ENCODE results near the gene CAVIN2. TPM values are rescaled to one million over a fixed set of nuclear protein-coding genes. Genes with fewer than 3 reads are reported as not detected.

CAVIN2 gene
- total RNA-seq, 1 donor from 2014 or later: 145 TPM

GRCh38 chr2:191845876-191846514, 893 bp downstream of the CAVIN2 start:
- DNase-seq (ENCODE audit: low spot score): no peak

GRCh38 chr2:191845248-191845715, 1.6 kb downstream of the CAVIN2 start:
- DNase-seq (ENCODE audit: low spot score): no peak
- intact Hi-C loops (cut with DNase I): no loop called here

More at GRCh38 chr2:191845876-191846514, 893 bp downstream of the CAVIN2 start:
- intact Hi-C loops (cut with DNase I): loop anchor here (2.0 kb wide), 1 partner anchor 21 kb away; no protein-coding TSS in a partner anchor

- intact Hi-C loops (cut with DNase I): no loop called here
- DNase-seq (ENCODE audit: low spot score): no peak
Measured at GRCh38 chr2:191844706-191845105, 2.2 kb downstream of the CAVIN2 start.

- no peak for DNase-seq (ENCODE audit: low spot score)
- intact Hi-C loops (cut with DNase I): no loop called here
Measured at GRCh38 chr2:191840921-191841320, 6.0 kb downstream of the CAVIN2 start.

- intact Hi-C loops (cut with DNase I): no loop called here
- no peak for DNase-seq (ENCODE audit: low spot score)
Measured at GRCh38 chr2:191839918-191840804, 6.7 kb downstream of the CAVIN2 start.

- intact Hi-C loops (cut with DNase I): no loop called here
Measured at GRCh38 chr2:191838526-191838925, 8.4 kb downstream of the CAVIN2 start.

GRCh38 chr2:191836853-191837769, 9.8 kb downstream of the CAVIN2 start:
- no peak for DNase-seq (ENCODE audit: low spot score)
- intact Hi-C loops (cut with DNase I): no loop called here

More at GRCh38 chr2:191838526-191838925, 8.4 kb downstream of the CAVIN2 start:
- DNase-seq (ENCODE audit: low spot score): no peak

GRCh38 chr2:191836471-191836852, 10.4 kb downstream of the CAVIN2 start:
- DNase-seq (ENCODE audit: low spot score): no peak
- intact Hi-C loops (cut with DNase I): no loop called here

GRCh38 chr2:191835539-191836350, 11.1 kb downstream of the CAVIN2 start:
- no peak for DNase-seq (ENCODE audit: low spot score)
- intact Hi-C loops (cut with DNase I): no loop called here

GRCh38 chr2:191835100-191835499, 11.8 kb downstream of the CAVIN2 start:
- intact Hi-C loops (cut with DNase I): no loop called here
- no peak for DNase-seq (ENCODE audit: low spot score)

GRCh38 chr2:191833356-191833755, 13.5 kb downstream of the CAVIN2 start:
- intact Hi-C loops (cut with DNase I): no loop called here
- DNase-seq (ENCODE audit: low spot score): no peak

- DNase-seq (ENCODE audit: low spot score): no peak
- intact Hi-C loops (cut with DNase I): no loop called here
Measured at GRCh38 chr2:191832668-191833067, 14.2 kb downstream of the CAVIN2 start.

GRCh38 chr2:191831410-191831994, 15.4 kb downstream of the CAVIN2 start:
- intact Hi-C loops (cut with DNase I): no loop called here

GRCh38 chr2:191824398-191824797, 22.5 kb downstream of the CAVIN2 start:
- intact Hi-C loops (cut with DNase I): no loop called here
- DNase-seq (ENCODE audit: low spot score): no peak

More at GRCh38 chr2:191831410-191831994, 15.4 kb downstream of the CAVIN2 start:
- no peak for DNase-seq (ENCODE audit: low spot score)

- DNase-seq (ENCODE audit: low spot score): no peak
- intact Hi-C loops (cut with DNase I): no loop called here
Measured at GRCh38 chr2:191821078-191821477, 25.8 kb downstream of the CAVIN2 start.

- no peak for DNase-seq (ENCODE audit: low spot score)
- intact Hi-C loops (cut with DNase I): loop anchor here (10.0 kb wide), 1 partner anchor 86 kb away; no protein-coding TSS in a partner anchor
Measured at GRCh38 chr2:191818725-191819350, 28.1 kb downstream of the CAVIN2 start.

GRCh38 chr2:191818133-191818532, 28.8 kb downstream of the CAVIN2 start:
- intact Hi-C loops (cut with DNase I): loop anchor here (10.0 kb wide), 1 partner anchor 87 kb away; no protein-coding TSS in a partner anchor
- no peak for DNase-seq (ENCODE audit: low spot score)

- DNase-seq (ENCODE audit: low spot score): no peak
- intact Hi-C loops (cut with DNase I): loop anchor here (10.0 kb wide), 1 partner anchor 90 kb away; no protein-coding TSS in a partner anchor
Measured at GRCh38 chr2:191815010-191815409, 31.9 kb downstream of the CAVIN2 start.
